ENCODE results near the gene GPR180.
"Not testable (repeated sequence)": the region's sequence is repeated elsewhere in the genome, so short reads cannot be mapped to it uniquely, and the experiment has no call there.

GPR180 gene

DNA sequence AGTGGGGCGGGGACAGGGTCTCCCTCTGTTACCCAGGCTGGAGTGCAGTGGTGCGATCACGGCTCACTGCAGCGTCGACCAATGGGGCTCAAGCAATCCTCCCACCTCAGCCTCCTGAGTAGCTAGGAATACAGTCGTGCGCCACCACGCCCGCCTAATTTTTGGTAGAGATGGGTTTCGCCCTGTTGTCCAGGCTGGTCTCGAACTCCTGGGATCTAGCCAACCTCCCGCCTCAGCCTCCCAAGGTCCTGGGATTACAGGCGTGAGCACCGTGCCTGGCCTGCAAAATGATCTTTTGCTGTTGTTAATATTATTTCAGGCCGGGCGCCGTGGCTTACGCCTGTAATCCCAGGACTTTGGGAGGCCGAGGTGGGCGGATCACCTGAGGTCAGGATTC is 5.1 kb upstream of the GPR180 start:
- DNase-seq (ENCODE audit: low read depth), result no peak

DNA sequence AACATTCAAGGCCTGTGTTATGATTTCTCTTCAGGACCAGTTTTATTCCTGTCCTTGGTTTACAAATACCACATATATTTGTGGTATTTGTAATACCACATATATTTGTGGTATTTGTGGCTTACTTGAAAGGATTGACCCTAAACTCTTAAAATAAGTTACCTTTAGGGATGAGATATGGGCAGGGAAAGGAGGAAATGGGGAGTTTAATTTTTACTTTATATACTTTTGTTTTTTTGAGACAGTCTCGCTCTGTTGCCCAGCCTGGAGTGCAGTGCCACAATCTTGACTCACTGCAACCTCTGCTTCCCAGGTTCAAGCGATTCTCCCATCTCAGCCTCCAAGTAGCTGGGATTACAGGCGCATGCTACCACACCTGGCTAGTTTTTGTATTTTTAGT is 3.4 kb upstream of the GPR180 start:
- no peak for DNase-seq (ENCODE audit: low read depth)

GRCh38 chr13:94599877-94600276 is 1.8 kb upstream of the GPR180 start:
- DNase-seq (ENCODE audit: low read depth), result no peak

DNA sequence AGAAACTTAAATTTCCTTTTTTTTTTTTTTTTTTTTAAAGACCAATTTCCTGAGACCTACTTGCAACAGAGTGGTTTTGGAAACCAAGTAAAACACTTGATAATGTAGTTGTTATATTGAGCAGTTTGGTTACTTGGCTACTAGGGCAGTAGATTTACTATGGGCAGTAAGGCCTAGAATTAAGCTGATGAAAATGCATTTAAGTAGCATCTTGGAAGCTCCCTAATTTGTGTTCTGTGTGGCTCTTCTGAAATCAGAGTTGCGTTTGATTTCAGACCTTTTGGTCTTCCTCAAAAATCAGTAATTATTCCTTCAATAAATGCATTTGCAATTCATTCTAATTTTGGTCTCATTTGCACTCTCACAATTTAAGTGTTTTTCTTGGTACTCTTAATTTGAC is 810 bp downstream of the GPR180 start:
- no peak for DNase-seq (ENCODE audit: low read depth)

DNA sequence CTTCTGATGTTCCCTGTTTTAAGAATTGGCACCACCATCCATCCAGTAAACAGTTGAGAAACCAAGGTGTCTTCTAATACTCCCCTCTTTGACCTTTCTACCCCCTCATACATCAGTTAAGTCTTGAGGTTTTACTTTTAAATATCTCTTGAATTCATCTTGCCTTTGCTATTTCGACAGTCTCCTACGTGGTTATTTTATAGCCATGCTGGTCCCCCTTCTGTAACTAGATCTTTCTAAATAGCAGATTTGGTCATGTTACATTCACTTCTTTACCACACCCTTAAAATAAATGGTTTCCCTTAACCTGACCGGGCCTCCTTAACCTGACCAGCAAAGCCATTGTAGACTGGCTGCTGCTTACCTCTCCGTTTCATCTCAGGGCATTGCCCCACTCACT is 5.4 kb downstream of the GPR180 start:
- DNase-seq (ENCODE audit: low read depth), result no peak

GRCh38 chr13:94607939-94608338 is 6.3 kb downstream of the GPR180 start:
- no peak for DNase-seq (ENCODE audit: low read depth)

DNA sequence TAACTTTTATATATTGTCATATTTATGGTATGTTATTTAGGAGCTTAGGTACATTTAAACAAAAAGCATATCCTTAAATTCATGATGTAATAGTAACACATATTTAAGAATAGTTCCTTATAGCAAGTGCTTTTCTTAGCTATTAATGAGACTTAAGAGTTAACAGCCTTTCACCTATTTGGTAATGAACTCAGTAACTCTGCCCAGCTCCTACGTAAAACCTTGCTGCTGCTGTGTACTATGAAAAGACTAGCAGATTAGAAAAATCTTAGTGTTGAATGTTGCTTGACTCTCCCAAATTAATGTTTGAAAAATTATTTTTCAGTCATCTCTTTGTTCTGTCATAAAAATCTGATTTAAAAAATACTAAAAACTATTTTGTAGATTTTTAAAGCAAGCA is 6.9 kb downstream of the GPR180 start:
- no peak for DNase-seq (ENCODE audit: low read depth)

- no peak for DNase-seq (ENCODE audit: low read depth)
Observed at GRCh38 chr13:94609196-94609595, 7.5 kb downstream of the GPR180 start.

DNA sequence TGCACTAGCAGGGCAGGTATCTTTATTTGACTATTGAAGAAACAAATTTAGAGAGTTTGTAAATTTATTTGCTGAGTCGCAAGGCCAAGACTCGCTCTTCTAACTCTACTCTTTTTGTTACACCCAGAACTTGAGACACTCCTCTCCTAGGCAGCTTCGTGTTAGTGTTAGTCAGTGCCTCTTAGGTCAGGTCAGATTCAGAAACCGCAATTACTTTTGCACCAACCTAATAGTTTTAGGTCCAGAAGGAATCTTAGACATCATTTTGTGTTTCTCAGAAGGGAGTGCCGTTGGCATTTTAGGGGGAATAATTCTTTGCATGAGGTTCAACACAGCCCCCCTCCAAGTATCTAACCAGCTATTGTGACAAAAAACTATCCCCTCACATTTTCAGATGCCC is 8.8 kb downstream of the GPR180 start:
- no peak for DNase-seq (ENCODE audit: low read depth)

DNA sequence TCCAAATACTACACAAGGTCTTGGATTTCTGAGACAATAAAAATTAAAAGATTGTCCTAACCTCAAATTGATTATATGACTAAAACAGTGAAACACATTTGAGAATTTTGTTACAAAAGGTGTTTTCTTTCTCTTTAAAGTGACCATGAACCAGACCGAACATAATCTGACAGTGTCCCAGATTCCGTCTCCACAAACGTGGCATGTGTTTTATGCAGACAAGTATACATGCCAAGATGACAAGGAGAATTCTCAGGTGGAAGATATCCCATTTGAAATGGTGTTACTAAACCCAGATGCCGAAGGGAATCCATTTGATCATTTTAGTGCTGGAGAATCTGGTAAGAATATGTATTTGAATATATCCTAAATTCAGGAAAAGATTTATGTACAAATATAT is 10.4 kb downstream of the GPR180 start:
- DNase-seq (ENCODE audit: low read depth), result no peak

DNA sequence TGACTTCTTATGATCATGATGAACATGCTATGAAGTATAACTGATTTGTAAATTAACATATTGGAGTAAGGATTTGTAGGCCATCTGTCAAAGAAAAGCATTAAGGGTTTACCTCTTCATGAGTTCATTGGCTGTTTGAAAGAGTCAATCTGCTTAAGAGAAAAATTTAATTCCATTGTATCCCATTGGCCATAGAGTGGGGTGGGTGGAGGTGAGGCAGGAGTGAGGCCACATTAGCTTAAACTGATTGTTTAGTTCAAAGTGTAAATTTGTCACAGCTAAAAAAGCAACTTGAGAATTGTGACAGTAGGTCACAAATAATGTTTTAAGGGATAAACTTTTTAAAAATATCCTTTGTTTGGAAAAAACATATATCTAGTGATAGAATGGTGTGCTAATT is 11.4 kb downstream of the GPR180 start:
- no peak for DNase-seq (ENCODE audit: low read depth)

- DNase-seq (ENCODE audit: low read depth), result peak; percentile 20
Observed at GRCh38 chr13:94617389-94618000, 15.8 kb downstream of the GPR180 start.

DNA sequence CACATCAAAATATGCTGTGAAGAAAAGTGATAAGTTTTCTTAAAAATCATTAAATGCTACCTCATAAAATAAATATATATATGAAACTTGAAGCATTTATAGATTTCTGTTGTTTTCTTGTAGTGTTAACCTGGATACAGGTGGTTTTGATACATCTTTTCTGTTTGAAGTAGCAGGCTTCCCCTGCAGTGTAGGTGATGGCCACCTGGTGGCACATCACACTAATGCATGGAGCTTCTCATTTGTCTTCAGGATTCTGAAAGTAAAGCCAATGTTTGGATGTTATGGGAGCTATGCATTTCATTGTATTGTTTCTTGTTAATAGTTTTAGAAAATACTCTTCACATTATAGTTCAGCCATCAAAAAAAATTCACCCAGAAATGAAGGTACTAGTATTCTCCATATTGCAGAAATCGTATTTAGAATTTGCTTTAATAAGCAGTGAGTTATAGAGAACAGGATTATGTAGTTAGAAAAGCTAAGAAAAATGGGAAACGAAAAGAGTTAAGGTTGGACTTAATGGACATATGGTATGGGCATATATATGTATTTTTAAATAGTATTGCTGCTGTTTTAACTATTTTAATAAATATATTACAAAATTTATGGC is 18.7 kb downstream of the GPR180 start:
- no peak for DNase-seq (ENCODE audit: low read depth)

DNA sequence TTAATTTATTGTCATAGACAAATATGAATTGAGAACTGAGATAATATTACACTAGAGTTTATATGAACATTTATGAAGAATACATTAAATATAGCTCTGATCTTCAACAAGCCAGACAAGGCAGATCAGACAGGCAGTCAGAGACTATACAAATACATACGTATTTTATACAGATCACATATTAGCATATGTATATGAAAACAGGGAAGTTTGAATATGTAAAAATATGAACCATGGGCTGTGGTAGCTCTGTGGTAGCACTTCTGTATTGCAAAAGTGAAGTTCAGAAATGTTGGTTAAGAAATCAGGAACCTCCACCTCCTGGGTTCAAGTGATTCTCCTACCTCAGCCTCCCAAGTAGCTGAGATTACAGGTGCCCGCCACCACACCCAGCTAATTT is 20.7 kb downstream of the GPR180 start:
- no peak for DNase-seq (ENCODE audit: low read depth)

DNA sequence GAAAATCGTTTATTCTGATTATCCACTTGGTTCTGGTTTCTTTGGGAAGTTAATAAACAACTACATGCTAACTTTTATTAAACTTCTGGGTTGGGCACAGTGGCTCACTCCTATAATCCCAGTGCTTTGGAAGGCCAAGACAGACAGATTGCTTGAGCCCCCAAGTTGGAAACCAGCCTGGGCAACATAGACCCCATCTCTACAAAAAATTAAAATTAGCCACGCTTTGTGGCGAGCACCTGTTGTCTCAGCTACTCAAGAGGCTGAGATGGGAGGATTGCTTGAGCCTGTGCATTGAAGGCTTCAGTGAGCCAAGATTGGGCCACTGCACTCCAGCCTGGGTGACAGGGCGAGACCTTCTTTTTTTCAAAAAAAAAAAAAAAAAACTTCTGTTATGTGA is 21.7 kb downstream of the GPR180 start:
- DNase-seq (ENCODE audit: low read depth), result no peak

DNA sequence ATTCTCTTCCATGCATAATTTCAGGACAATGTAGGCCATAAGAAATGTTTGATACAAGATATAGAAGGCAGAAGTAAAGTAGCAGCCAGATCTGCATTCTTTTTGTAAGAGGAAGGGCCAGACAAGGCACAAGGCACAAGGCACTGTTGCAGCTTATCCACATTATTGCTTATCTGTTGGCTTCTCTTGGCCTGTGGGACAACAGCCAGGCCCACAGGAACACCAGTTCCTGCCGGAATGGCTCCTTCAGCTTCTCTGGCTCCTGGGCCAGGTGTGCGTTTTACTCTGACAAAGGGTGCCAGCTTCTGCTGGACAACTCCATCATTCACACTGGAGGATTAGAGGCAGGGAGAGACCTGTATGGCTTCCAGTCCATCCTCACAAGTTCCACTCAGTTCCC is 29.2 kb downstream of the GPR180 start:
- DNase-seq (ENCODE audit: low read depth), result no peak

GRCh38 chr13:94632226-94632980 is 30.7 kb downstream of the GPR180 start:
- DNase-seq (ENCODE audit: low read depth), result no peak

GRCh38 chr13:94636096-94636495 is 34.4 kb downstream of the GPR180 start:
- not testable (repeated sequence) for DNase-seq (ENCODE audit: low read depth)

GRCh38 chr13:94636942-94637578 is 35.4 kb downstream of the GPR180 start:
- no peak for DNase-seq (ENCODE audit: low read depth)

DNA sequence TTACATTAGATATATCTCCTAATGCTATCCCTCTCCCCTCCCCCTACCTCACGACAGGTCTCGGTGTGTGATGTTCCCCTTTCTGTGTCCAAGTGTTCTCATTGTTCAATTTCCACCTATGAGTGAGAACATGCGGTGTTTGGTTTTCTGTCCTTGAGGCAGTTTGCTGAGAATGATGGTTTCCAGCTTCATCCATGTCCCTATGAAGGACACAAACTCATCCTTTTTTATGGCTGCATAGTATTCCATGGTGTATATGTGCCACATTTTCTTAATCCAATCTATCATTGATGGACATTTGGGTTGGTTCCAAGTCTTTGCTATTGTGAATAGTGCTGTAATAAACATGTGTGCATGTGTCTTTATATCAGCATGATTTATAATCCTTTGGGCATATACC is 36.0 kb downstream of the GPR180 start:
- not testable (repeated sequence) for DNase-seq (ENCODE audit: low read depth)

DNA sequence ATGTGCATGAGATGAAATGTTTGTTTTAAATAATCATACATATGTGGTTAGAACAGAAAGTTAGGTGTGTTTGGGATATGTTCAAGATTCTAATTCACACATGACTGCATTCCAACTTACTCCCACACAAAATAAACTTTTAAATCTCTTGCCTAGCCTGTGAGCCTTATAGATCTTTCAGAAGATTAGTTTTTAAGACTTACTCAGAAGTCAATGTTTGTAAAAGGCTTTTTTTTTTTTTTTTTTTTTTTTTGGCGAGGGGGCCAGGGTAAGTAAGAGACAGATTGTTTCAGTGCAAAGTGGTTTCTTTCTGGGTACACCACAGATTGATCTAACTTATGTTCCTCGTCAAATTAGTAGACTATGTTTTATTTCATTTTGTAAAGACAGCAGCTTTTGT is 39.1 kb downstream of the GPR180 start:
- DNase-seq (ENCODE audit: low read depth), result no peak

GRCh38 chr13:94641409-94641941 is 39.8 kb downstream of the GPR180 start:
- no peak for DNase-seq (ENCODE audit: low read depth)

- DNase-seq (ENCODE audit: low read depth), result no peak
Observed at GRCh38 chr13:94646904-94647303, 45.2 kb downstream of the GPR180 start.

Data from activated T-cell treated with anti-CD3 and anti-CD28 coated beads for 24 hours (primary cell).